MM.1S (cell line): ENCODE measurements around the gene FKBP7.

Experiments used
- EZH2phosphoT487 ChIP-seq: fragments of 300-600 bp; sonication (generic); IDR thresholded peaks from 2 replicates; pipeline ENCODE4 v1.6.1; 2018; ENCODE audit warnings: antibody characterized with exemption, low read length
- TF ChIP-seq, protein P1 (sequence below): fragments of 300-600 bp; sonication (generic); IDR thresholded peaks from 2 replicates; pipeline ENCODE4 v1.5.1; 2016; ENCODE audit warnings: antibody characterized with exemption, low read length, mixed read lengths

GRCh38 chr2:178425255-178425827 is 53.1 kb downstream of the FKBP7 start:
- TF ChIP-seq, protein P1, sequence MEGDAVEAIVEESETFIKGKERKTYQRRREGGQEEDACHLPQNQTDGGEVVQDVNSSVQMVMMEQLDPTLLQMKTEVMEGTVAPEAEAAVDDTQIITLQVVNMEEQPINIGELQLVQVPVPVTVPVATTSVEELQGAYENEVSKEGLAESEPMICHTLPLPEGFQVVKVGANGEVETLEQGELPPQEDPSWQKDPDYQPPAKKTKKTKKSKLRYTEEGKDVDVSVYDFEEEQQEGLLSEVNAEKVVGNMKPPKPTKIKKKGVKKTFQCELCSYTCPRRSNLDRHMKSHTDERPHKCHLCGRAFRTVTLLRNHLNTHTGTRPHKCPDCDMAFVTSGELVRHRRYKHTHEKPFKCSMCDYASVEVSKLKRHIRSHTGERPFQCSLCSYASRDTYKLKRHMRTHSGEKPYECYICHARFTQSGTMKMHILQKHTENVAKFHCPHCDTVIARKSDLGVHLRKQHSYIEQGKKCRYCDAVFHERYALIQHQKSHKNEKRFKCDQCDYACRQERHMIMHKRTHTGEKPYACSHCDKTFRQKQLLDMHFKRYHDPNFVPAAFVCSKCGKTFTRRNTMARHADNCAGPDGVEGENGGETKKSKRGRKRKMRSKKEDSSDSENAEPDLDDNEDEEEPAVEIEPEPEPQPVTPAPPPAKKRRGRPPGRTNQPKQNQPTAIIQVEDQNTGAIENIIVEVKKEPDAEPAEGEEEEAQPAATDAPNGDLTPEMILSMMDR: no peak
- TF ChIP-seq EZH2phosphoT487: no peak
